HG03558 (cell line): Measurements from ENCODE around the gene CRYBB1.

ENCODE experiments used
- ATAC-seq: cut with Tn5 transposase; IDR thresholded peaks from one replicate; pipeline ENCODE4 v1.9.1; 2021; ENCODE audit warnings: moderate number of reproducible peaks; ENCODE audit not compliant: unreplicated experiment; ENCODE audit errors: extremely low read depth

Gene CRYBB1

GRCh38 chr22:26584010-26584409 lies 33.8 kb downstream of the CRYBB1 start:
- no peak for ATAC-seq

GRCh38 chr22:26581633-26582168 lies 36.1 kb downstream of the CRYBB1 start:
- no peak for ATAC-seq

- no peak for ATAC-seq
These were observed 36.8 kb downstream of the CRYBB1 start for GRCh38 chr22:26581026-26581425.

- no peak for ATAC-seq
These were observed 37.4 kb downstream of the CRYBB1 start for GRCh38 chr22:26580240-26580962.

- ATAC-seq, result no peak
These were observed 38.4 kb downstream of the CRYBB1 start for GRCh38 chr22:26579331-26579886.

- ATAC-seq, result no peak
These were observed 40.7 kb downstream of the CRYBB1 start for GRCh38 chr22:26577081-26577480.

- ATAC-seq, result no peak
These were observed 41.7 kb downstream of the CRYBB1 start for GRCh38 chr22:26576026-26576680.

GRCh38 chr22:26574001-26574723 lies 43.7 kb downstream of the CRYBB1 start:
- ATAC-seq, result no peak

- no peak for ATAC-seq
These were observed 44.7 kb downstream of the CRYBB1 start for GRCh38 chr22:26573026-26573662.

- ATAC-seq, result no peak
These were observed 46.8 kb downstream of the CRYBB1 start for GRCh38 chr22:26570864-26571525.

- ATAC-seq, result no peak
These were observed 47.7 kb downstream of the CRYBB1 start for GRCh38 chr22:26570115-26570514.

- ATAC-seq, result no peak
These were observed 49.6 kb downstream of the CRYBB1 start for GRCh38 chr22:26568207-26568706.

GRCh38 chr22:26567610-26568009 lies 50.2 kb downstream of the CRYBB1 start:
- ATAC-seq, result no peak

GRCh38 chr22:26566994-26567393 lies 50.8 kb downstream of the CRYBB1 start:
- ATAC-seq, result no peak

GRCh38 chr22:26565889-26566288 lies 51.9 kb downstream of the CRYBB1 start:
- ATAC-seq, result no peak

GRCh38 chr22:26565181-26565580 lies 52.6 kb downstream of the CRYBB1 start:
- ATAC-seq, result no peak

GRCh38 chr22:26564672-26565071 lies 53.2 kb downstream of the CRYBB1 start:
- no peak for ATAC-seq

GRCh38 chr22:26564181-26564580 lies 53.6 kb downstream of the CRYBB1 start:
- ATAC-seq, result no peak

GRCh38 chr22:26563022-26563421 lies 54.8 kb downstream of the CRYBB1 start:
- ATAC-seq, result no peak
